ENCODE data around the gene MYO15B.

The MYO15B gene

DNA sequence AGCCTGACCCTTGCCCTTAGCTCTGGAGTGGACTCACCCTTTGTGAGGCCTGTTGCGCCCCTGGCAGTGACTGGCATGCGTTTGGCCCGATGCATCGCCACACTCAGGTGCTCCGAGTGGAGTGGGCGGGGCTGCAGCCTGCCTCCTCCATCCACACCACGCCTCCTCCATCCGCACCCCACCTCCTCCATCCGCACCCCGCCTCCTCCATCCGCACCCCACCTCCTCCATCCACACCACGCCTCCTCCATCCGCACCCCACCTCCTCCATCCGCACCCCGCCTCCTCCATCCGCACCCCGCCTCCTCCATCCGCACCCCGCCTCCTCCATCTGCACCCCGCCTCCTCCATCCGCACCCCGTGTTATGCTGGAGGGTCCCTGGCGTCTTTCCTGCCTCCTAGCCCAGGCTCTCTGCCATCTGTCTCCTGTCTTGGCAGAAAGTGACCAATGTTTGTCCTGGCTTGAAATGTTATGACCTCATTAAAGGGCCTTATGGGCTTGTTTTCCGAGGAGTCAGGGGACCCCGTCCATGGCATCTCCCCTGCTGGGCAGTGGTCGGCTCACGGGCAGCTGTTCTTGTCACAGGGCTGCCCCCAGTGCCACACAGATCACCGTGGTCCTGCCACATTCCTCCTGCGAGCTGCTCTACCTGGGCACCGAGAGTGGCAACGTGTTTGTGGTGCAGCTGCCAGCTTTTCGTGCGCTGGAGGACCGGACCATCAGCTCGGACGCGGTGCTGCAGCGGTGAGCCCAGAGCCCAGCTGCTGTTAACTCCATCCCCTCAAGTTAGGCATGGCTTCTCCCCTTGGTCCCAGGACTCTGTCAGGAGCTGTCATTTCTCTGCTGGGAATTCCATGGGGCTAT, 28.7 kb upstream of the MYO15B start:
- no peak for DNase-seq

DNA sequence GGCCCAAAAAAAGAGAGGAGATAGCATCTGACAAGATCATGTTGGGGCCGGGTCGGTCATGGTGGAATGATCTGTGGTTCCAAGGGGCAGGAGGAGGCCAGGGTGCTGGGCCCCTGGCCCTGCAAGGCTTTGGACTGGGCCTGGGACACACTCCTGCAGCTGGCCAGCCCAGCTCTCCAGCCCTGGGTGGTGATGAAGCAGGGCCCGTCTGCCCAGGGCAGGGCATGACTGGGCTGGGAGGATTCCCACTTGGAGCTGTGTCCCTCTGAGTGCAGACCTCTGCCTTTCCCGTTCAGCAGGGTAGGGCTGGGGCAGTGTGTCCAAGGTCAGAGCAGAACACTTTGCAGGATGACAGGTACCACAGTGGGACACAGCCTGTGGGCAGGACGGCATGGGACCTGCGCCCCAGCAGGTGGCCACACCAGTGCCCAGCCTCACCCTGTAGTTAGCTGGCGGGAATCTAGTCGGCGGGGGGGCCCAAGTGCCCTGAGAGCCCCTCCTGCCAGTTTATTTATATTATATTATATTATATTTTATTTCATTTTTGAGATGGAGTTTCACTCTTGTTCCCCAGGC, 27.6 kb upstream of the MYO15B start:
- DNase-seq = no peak

DNA sequence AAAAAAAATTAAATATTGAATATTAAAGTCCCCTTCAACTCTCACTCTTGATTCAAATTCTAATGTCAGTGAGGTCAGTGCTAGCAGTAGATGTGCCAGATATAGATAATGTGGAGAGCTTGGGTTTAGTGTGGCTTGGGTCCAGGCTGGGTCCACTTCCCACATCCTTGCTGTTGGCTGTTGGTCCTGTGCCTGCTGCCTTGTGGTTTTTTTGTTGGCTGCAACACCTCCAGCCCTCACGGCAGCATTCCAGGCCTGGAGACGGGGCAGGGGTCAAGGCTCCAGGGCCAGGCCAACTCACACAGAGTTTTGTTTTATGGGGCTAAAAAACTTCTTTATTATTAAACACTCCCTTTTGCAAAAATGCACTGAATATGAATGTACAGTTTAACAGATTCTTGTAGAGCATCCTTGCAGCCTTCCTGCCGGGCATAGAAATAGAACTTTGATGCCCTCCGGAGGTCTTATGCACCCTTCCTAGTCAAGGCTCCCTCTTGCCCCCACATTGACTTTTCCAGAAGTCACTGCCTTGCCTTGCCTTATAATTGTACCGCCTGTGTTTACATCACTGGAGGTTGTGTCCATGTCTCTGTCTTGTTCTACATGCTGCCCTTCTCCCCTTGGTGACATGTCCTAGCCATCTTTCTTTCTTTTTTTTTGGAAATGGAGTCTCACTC, 25.5 kb upstream of the MYO15B start:
- DNase-seq = no peak

GRCh38 chr17:75563063-75563758, 24.4 kb upstream of the MYO15B start:
- DNase-seq = no peak

- DNase-seq = no peak
Observed at GRCh38 chr17:75564195-75564594, 23.4 kb upstream of the MYO15B start.

DNA sequence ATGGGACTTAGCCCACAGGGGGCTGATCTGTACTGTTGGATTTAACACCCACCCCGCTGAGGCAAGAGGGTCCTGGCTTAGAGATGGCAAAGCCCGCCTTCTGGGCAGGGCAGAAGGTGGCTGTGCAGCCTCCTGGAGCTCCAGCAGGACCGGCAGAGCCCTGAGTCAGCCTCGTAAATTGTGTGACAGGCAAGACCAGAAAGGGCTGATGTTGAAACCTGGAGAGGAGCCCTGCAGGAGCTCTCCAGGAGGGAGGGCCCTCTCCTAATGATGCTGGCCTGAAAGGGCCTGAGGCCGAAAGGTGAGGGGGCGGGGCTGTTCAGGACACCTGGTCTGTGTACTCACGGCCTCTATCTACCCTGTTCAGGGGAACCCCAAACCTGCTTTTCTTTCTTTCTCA, 22.5 kb upstream of the MYO15B start:
- DNase-seq = no peak

GRCh38 chr17:75565618-75566017, 22.0 kb upstream of the MYO15B start:
- DNase-seq = no peak

DNA sequence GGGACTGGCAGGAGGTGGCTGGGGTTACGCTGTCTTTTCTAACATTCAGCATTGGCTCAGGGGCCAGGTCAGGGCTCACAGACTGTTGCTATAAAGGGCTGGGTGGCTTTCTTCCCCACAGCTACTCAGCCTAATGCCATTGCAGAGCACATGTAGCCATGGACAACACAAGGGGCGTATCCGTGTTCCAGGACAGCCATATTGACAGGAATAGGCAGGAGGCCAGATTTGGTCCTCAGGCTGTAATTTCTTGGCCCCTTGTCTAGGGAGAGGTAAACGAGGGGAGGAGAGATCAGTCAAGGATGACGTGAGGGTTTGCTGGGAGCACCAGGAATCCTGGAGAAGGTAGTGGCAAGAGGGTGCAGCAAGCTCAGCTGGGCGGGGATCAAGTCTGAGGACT, 21.2 kb upstream of the MYO15B start:
- DNase-seq = no peak

DNA sequence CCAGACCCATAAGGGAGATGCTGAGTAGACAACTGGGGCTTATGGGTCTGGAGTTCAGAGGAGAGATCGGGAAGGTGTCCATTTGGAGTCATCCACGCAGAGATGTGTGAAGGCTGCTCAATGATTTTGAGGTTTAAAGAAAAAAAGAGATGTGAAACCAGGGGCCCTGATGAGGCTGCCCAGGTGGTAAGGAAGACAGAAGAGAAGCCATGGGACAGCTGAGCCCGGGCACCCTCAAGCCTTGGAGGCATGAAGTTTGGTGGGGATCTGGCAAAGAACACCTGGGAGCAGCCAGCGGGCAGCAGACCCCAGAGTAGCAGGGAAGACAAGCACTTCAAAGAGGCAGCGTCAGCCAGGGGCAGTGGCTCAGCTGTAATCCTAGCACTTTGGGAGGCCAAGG, 20.8 kb upstream of the MYO15B start:
- no peak for DNase-seq

DNA sequence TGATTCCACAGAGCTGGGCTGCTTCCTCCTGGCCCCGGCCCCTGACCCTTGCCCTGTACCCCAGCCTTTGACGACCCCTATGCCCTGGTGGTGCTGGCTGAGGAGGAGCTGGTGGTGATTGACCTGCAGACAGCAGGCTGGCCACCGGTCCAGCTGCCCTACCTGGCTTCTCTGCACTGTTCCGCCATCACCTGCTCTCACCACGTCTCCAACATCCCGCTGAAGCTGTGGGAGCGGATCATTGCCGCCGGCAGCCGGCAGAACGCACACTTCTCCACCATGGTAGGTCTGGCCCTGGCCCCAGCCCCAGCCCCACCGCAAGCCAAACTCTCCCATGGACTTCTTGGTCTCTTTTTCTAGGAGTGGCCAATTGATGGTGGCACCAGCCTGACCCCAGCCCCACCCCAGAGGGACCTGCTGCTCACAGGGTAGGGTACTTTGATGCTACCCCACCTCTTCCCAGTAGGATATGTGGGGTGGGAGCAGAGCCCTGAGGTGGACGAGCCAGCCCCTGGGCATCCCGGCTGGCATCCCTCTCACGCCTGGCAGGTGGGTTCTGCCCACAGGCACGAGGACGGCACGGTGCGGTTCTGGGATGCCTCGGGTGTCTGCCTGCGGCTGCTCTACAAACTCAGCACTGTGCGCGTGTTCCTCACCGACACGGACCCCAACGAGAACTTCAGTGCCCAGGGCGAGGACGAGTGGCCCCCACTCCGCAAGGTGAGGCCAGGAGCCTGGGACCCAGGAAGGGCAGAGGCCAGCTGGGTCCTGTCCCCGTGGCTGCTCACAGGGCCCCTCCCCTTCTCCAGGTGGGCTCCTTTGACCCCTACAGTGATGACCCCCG, 19.0 kb upstream of the MYO15B start:
- no peak for DNase-seq

GRCh38 chr17:75570034-75570676, 17.4 kb upstream of the MYO15B start:
- DNase-seq = no peak

DNA sequence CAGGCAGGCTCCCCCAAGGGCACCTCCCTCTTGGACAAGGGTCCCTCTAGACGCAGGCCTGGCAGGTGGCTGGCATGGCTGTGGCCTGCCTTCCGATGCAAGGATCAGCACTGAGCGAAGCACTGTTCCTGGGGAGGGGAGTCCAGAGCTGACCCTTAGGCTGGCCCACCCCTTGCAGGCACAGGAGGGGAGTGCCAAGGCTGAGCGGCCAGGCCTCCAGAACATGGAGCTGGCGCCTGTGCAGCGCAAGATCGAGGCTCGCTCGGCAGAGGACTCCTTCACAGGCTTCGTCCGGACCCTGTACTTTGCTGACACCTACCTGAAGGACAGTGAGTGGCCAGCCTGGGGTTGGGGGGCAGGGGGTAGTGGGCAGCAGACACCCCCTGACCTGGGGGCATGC, 16.8 kb upstream of the MYO15B start:
- no peak for DNase-seq

DNA sequence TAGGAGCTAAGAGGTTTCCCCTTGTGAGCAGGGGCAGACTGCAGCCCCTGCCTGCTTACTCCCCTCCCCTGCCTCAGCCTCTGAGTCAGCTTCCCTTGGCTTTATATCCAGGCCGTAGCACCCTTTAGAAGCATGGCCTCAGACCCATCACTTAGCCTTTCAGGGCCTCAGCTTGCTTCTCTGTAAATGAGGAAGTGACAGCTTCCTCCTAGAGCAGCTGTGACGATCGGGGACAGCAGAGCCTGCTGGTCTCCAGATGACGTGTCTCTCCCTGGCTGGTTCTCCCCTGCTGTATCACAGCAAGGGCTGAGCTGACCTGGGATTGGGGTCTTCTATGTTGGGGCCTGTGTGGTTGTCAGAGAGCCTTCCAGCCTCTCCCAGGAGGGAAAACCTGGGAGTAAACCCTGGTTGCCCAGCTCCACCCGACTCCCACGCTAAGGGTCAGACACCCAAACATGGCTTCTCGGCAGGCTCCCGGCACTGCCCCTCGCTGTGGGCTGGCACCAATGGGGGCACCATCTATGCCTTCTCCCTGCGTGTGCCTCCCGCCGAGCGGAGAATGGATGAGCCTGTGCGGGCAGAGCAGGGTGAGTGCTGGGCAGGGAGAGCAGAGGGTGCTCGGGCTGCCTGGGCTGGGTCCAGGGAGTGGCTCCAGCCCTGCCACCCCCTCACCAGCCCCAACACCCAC, 16.3 kb upstream of the MYO15B start:
- no peak for DNase-seq

GRCh38 chr17:75571885-75572215, 15.8 kb upstream of the MYO15B start:
- no peak for DNase-seq

- DNase-seq = no peak
Observed at GRCh38 chr17:75572713-75573539, 14.7 kb upstream of the MYO15B start.

GRCh38 chr17:75573540-75573957, 14.1 kb upstream of the MYO15B start:
- no peak for DNase-seq

- no peak for DNase-seq
Observed at GRCh38 chr17:75573994-75574393, 13.6 kb upstream of the MYO15B start.

DNA sequence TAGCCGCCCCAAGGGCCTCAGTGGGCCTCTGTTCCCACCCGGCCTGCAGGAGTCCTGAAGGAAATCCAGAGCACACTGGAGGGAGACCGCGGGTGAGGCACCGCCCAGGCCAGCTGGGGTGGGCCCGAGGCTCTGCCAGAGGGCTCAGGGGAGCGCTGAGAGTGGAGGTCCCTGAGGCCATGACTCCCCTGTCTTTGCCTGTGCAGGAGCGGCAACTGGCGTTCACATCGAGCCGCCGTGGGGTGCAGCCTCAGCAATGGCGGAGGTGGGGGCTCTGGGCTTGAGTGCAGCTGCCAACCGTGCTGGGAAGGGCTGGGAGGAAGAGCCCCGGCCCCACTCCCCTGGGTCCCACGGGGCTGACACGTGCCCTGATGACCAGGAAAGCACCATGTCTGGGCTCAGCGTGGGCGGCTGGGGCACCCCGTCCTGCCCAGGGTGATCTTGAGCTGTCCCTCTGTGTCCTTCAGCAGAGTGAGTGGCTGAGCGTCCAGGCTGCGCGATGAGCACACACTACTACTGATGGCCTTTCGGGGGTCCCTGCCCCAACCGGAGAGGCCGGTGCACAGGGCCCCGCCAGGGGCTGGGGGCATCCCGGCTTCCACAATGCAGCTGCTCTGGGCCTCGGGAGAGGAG, 13.1 kb upstream of the MYO15B start:
- no peak for DNase-seq

GRCh38 chr17:75575197-75575596, 12.4 kb upstream of the MYO15B start:
- DNase-seq = no peak

DNA sequence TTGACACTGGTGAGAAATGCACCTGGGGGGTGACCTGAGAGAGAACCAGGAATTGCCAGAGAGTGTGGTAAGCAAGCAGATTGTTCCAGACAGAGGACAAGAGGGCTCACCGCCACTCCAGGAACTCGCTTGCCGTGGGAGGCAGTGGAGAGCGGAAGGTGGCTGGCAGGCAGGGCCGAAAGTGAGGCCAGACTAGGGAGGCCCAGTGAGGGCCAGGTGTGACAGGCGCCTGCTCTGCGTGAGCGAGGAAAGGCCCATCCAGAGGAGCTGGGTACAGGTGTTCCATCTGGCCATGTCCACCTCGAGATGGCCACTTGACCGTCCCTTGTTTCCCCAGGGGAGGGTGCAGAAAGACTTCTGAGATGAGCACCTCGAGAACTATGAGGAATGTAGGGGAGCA, 11.9 kb upstream of the MYO15B start:
- no peak for DNase-seq

Data from kidney glomerular epithelial cell (primary cell).